Thyroid gland (tissue), 4 donors: Measurements from ENCODE around the gene PLCL2.

ENCODE experiments used
- POLR2A ChIP-seq, 2 donors: fragments of 450-650 bp; IDR thresholded peaks; one replicate each; pipeline ENCODE4 v1.6.1; 2017; ENCODE audit warnings: antibody characterized with exemption in 2 of 2, mild to moderate bottlenecking in 2 of 2, moderate library complexity in 1 of 2
- TF ChIP-seq, protein P1 (sequence below), 6 experiments: fragments of 200-600 bp in 3 of 6; fragments of 450-650 bp in 3 of 6; sonication (generic) in 3 of 6; IDR thresholded peaks; one replicate each; pipeline ENCODE4 v1.5.1; 2016 to 2019; ENCODE audit warnings: antibody characterized with exemption in 6 of 6, mild to moderate bottlenecking in 2 of 6, inconsistent platforms in 1 of 6, moderate library complexity in 1 of 6

DNA sequence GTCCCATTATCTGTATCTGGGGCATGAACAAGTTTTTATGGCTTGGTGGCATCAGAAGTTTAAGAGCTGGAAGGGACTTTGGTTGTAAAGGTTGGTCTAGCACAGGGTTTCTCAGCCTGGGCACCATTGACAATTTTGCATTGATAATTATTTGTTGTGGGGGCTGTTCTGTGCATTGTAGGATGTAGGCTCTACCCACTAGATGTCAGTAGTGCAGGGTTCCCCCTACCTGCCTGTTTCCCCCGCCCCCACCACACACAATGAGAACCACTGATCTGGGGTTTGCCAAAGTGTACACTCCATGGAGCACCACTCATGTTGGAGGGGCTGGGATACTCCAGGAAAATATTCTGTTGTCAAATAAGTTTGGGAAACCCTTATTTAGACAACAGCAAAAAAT is 42.7 kb downstream of the PLCL2 start:
- TF ChIP-seq, protein P1, sequence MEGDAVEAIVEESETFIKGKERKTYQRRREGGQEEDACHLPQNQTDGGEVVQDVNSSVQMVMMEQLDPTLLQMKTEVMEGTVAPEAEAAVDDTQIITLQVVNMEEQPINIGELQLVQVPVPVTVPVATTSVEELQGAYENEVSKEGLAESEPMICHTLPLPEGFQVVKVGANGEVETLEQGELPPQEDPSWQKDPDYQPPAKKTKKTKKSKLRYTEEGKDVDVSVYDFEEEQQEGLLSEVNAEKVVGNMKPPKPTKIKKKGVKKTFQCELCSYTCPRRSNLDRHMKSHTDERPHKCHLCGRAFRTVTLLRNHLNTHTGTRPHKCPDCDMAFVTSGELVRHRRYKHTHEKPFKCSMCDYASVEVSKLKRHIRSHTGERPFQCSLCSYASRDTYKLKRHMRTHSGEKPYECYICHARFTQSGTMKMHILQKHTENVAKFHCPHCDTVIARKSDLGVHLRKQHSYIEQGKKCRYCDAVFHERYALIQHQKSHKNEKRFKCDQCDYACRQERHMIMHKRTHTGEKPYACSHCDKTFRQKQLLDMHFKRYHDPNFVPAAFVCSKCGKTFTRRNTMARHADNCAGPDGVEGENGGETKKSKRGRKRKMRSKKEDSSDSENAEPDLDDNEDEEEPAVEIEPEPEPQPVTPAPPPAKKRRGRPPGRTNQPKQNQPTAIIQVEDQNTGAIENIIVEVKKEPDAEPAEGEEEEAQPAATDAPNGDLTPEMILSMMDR (IDR thresholded peaks at IDR 0.05), result no peak
- no peak for TF ChIP-seq POLR2A (IDR thresholded peaks at IDR 0.05)
